Right renal pelvis (tissue), 4 donors: ENCODE measurements around the gene LMF1. TPM values are rescaled to one million over a fixed set of nuclear protein-coding genes. Genes with fewer than 3 reads are reported as not detected.
"Not testable (repeated sequence)": the region's sequence is repeated elsewhere in the genome, so short reads cannot be mapped to it uniquely, and the experiment has no call there.

Source experiments
- DNase-seq, 4 donors: peaks; one replicate each; pipeline ENCODE4 v3.0.0-alpha.2; 2013; ENCODE audit warnings: low read depth in 4 of 4, low spot score in 3 of 4, missing footprints in 1 of 4
- polyA plus RNA-seq, 4 donors: library from polyadenylated mRNA; unstranded; fragments of 120-200 nt; gene quantifications; one replicate each; pipeline ENCODE4 v1.2.1, GENCODE V29; 2013; ENCODE audit not compliant: insufficient read length in 4 of 4

The LMF1 gene
- polyA plus RNA-seq, 4 donors, result 14.2 to 19.9 (median 16.9) TPM

- no peak for DNase-seq
Measured at GRCh38 chr16:886084-886543, 84.7 kb downstream of the LMF1 start.

GRCh38 chr16:885391-885790 lies 85.4 kb downstream of the LMF1 start:
- DNase-seq, result no peak

- DNase-seq, result no peak
Measured at GRCh38 chr16:884232-884631, 86.6 kb downstream of the LMF1 start.

- DNase-seq, result no peak
Measured at GRCh38 chr16:883781-884180, 87.0 kb downstream of the LMF1 start.

GRCh38 chr16:883340-883739 lies 87.4 kb downstream of the LMF1 start:
- no peak for DNase-seq

- DNase-seq, result not testable (repeated sequence)
Measured at GRCh38 chr16:882671-883070, 88.1 kb downstream of the LMF1 start.

- no peak for DNase-seq
Measured at GRCh38 chr16:882256-882655, 88.5 kb downstream of the LMF1 start.

- no peak for DNase-seq
Measured at GRCh38 chr16:881219-882097, 89.3 kb downstream of the LMF1 start.

- DNase-seq, result no peak
Measured at GRCh38 chr16:880471-881171, 90.2 kb downstream of the LMF1 start.

GRCh38 chr16:879986-880385 lies 90.8 kb downstream of the LMF1 start:
- DNase-seq, result no peak

- DNase-seq, result no peak
Measured at GRCh38 chr16:879461-879861, 91.3 kb downstream of the LMF1 start.

GRCh38 chr16:878886-879285 lies 91.9 kb downstream of the LMF1 start:
- DNase-seq, result no peak

GRCh38 chr16:878072-878784 lies 92.6 kb downstream of the LMF1 start:
- DNase-seq, result no peak

GRCh38 chr16:877242-878071 lies 93.3 kb downstream of the LMF1 start:
- DNase-seq, result no peak

GRCh38 chr16:876523-877241 lies 94.1 kb downstream of the LMF1 start:
- no peak for DNase-seq

- DNase-seq, result no peak
Measured at GRCh38 chr16:876041-876335, 94.8 kb downstream of the LMF1 start.

- no peak for DNase-seq
Measured at GRCh38 chr16:875182-876040, 95.4 kb downstream of the LMF1 start.

GRCh38 chr16:874366-875181 lies 96.2 kb downstream of the LMF1 start:
- peak in 1 of 4 donors; percentile 29 for DNase-seq
